Subcutaneous adipose tissue (tissue), 4 donors: Measurements from ENCODE around the gene RRP9. TPM values are rescaled to one million over a fixed set of nuclear protein-coding genes. Genes with fewer than 3 reads are reported as not detected.

Experiments used
- CTCF ChIP-seq: fragments of 450-650 bp; IDR thresholded peaks from one replicate; pipeline ENCODE4 v1.5.1; 2016; ENCODE audit warnings: low read depth, mild to moderate bottlenecking, control low read depth, antibody characterized with exemption, moderate library complexity
- total RNA-seq, 4 donors: library from RNA; depleted of rRNA; stranded (reverse); fragments of >200 nt; gene quantifications; one replicate each; pipeline ENCODE4 v1.1.0, GENCODE V29; 2016

RRP9 gene
- total RNA-seq, 4 donors from 2014 or later, result 8.1 to 18.1 (median 11.5) TPM

GRCh38 chr3:51975852-51976549, 34.3 kb upstream of the RRP9 start:
- TF ChIP-seq CTCF, result no peak

GRCh38 chr3:51974963-51975851, 33.5 kb upstream of the RRP9 start, which contains the start of gene ABHD14A:
TSS of gene ABHD14A (plus strand) at chr3:51975064. CDS start at chr3:51975136, 72 bp downstream.
- TF ChIP-seq CTCF, result no peak

GRCh38 chr3:51974277-51974962, 32.7 kb upstream of the RRP9 start:
- no peak for TF ChIP-seq CTCF

- no peak for TF ChIP-seq CTCF
Measured at GRCh38 chr3:51971350-51971749, 29.6 kb upstream of the RRP9 start.

GRCh38 chr3:51970606-51971300, 29.0 kb upstream of the RRP9 start:
- no peak for TF ChIP-seq CTCF

- TF ChIP-seq CTCF, result no peak
Measured at GRCh38 chr3:51969841-51970240, 28.1 kb upstream of the RRP9 start.
